A673 (cell line): ENCODE data around the gene PASK. TPM values are rescaled to one million over a fixed set of nuclear protein-coding genes. Genes with fewer than 3 reads are reported as not detected.

Experiments
- BruUV-seq: library from RNA; stranded (reverse); fragments of 400-500 nt; replicated peaks from 2 replicates; lab custom pipeline; 2021; lab: Mats Ljungman, UMichigan
- CTCF ChIA-PET: fragments of 300-600 bp; sonication (Branson Sonifier 250); formaldehyde crosslinking; loops from one replicate; lab custom pipeline; 2022; ENCODE audit warnings: antibody characterized with exemption; lab: Charles Lee
- POLR2A ChIA-PET: fragments of 300-600 bp; sonication (Branson Sonifier 250); formaldehyde crosslinking; loops from one replicate; lab custom pipeline; 2022; ENCODE audit warnings: antibody characterized with exemption; ENCODE audit not compliant: low non-redundant PET; lab: Charles Lee
- DNase-seq: peaks from one replicate; pipeline ENCODE4 v3.0.0-alpha.2; 2015; ENCODE audit warnings: low spot score
- H3K27ac ChIP-seq: fragments of 200-600 bp; sonication (generic); 2 replicates; pipeline ENCODE4 v1.5.1; 2016; ENCODE audit warnings: mixed run types, low read depth, mild to moderate bottlenecking, mixed read lengths, antibody characterized with exemption, low read length; ENCODE audit not compliant: poor library complexity, severe bottlenecking
- H3K27me3 ChIP-seq: fragments of 200-600 bp; sonication (generic); replicated peaks from 2 replicates; pipeline ENCODE4 v1.6.1; 2017; ENCODE audit warnings: mixed run types, low read depth, mild to moderate bottlenecking, mixed read lengths, antibody characterized with exemption, low read length; ENCODE audit not compliant: insufficient read depth, poor library complexity
- H3K36me3 ChIP-seq: fragments of 200-600 bp; sonication (generic); 2 replicates; pipeline ENCODE4 v1.6.1; 2016; ENCODE audit warnings: mixed run types, mild to moderate bottlenecking, mixed read lengths, antibody characterized with exemption, low read length; ENCODE audit not compliant: insufficient read depth, poor library complexity, severe bottlenecking
- H3K4me1 ChIP-seq: fragments of 200-600 bp; sonication (generic); 2 replicates; pipeline ENCODE4 v1.6.1; 2017; ENCODE audit warnings: mixed run types, mild to moderate bottlenecking, mixed read lengths, antibody characterized with exemption, low read length; ENCODE audit not compliant: insufficient read depth, poor library complexity, severe bottlenecking
- H3K4me3 ChIP-seq: fragments of 200-600 bp; sonication (generic); 2 replicates; pipeline ENCODE4 v1.5.1; 2016; ENCODE audit warnings: low read depth, mixed run types, mild to moderate bottlenecking, mixed read lengths, low read length; ENCODE audit not compliant: poor library complexity, severe bottlenecking
- H3K9me3 ChIP-seq: fragments of 200-600 bp; sonication (generic); 2 replicates; pipeline ENCODE4 v1.6.1; 2016; ENCODE audit warnings: mixed run types, low read depth, mild to moderate bottlenecking, mixed read lengths, antibody characterized with exemption, low read length; ENCODE audit not compliant: poor library complexity, severe bottlenecking
- CTCF ChIP-seq: fragments of 300-800, 200-600 bp; sonication (generic); conservative IDR thresholded peaks from 2 replicates; pipeline ENCODE4 v1.5.1; 2017; ENCODE audit warnings: low read depth, mild to moderate bottlenecking, antibody characterized with exemption, low read length, moderate library complexity, mixed read lengths
- EZH2 ChIP-seq: fragments of 200-600 bp; sonication (generic); IDR thresholded peaks from 2 replicates; pipeline ENCODE4 v1.6.1; 2017; ENCODE audit warnings: borderline replicate concordance, low read depth, mild to moderate bottlenecking, mixed read lengths, antibody characterized with exemption, low read length; ENCODE audit not compliant: poor library complexity, severe bottlenecking
- intact Hi-C: fragments of 100-400 bp; cut with micrococcal nuclease; formaldehyde crosslinking; loops from one replicate; pipeline ENCODE4 v1.10.0; 2022; ENCODE audit not compliant: unreplicated experiment
- total RNA-seq: library from RNA; stranded (reverse); gene quantifications from 2 replicates; pipeline ENCODE4 v1.2.3, GENCODE V29; 2021

PASK gene
- total RNA-seq, 1 experiment from 2014 or later: 59.4 TPM

GRCh38 chr2:241147336-241147735 lies 1.9 kb downstream of the PASK start:
- Histone ChIP-seq H3K36me3 (no peaks in the 10 kb centered on the region), H3K27ac (no peak overlapping the region), H3K9me3 (no peaks in the 10 kb centered on the region), H3K27me3 (no peaks in the 10 kb centered on the region), H3K4me1 (no peaks in the 10 kb centered on the region), H3K4me3 (no peak overlapping the region)
- intact Hi-C loops: no loop called here
- no TSS peak for BruUV-seq
- TF ChIP-seq EZH2 (no peak), CTCF (no peak)
- CTCF ChIA-PET: no interaction called here
- DNase-seq: no peak
- POLR2A ChIA-PET: no interaction called here

GRCh38 chr2:241146286-241146685 lies 3.0 kb downstream of the PASK start:
- Histone ChIP-seq H3K27me3 (no peaks in the 10 kb centered on the region), H3K4me1 (no peaks in the 10 kb centered on the region), H3K9me3 (no peaks in the 10 kb centered on the region), H3K36me3 (no peaks in the 10 kb centered on the region), H3K27ac (no peak overlapping the region), H3K4me3 (no peak overlapping the region)
- intact Hi-C loops: no loop called here
- DNase-seq: no peak
- no TSS peak for BruUV-seq
- CTCF ChIA-PET: no interaction called here
- POLR2A ChIA-PET: no interaction called here
- no peak for TF ChIP-seq EZH2
- TF ChIP-seq CTCF: no peak

- no peak for DNase-seq
- intact Hi-C loops: no loop called here
- Histone ChIP-seq H3K4me1 (no peaks in the 10 kb centered on the region), H3K9me3 (no peaks in the 10 kb centered on the region), H3K27me3 (no peaks in the 10 kb centered on the region), H3K27ac (no peak overlapping the region), H3K36me3 (peaks cover 14% of the 10 kb centered on the region), H3K4me3 (no peak overlapping the region)
- POLR2A ChIA-PET: no interaction called here
- CTCF ChIA-PET: no interaction called here
- no TSS peak for BruUV-seq
- TF ChIP-seq EZH2: no peak
- no peak for TF ChIP-seq CTCF
Observed at GRCh38 chr2:241142593-241142992, 6.7 kb downstream of the PASK start.
